ENCODE measurements around the gene FAR2. TPM values are rescaled to one million over a fixed set of nuclear protein-coding genes. Genes with fewer than 3 reads are reported as not detected.

Gene FAR2
- total and polyA plus RNA-seq, 2 donors (not counting 1 experiment from before 2014, with no cell fraction given): 9.2 to 10.2 TPM

- H3K4me1 ChIP-seq (ENCODE audit: control insufficient read depth, extremely low read depth, insufficient read depth, low read length): peaks cover 3% of the 10 kb centered on the region
- no peak overlapping the region for H3K9ac ChIP-seq (ENCODE audit: insufficient read depth, low read length)
- peak; percentile 40 to 63 for DNase-seq (ENCODE audit: low read depth in 2 of 2)
- no peaks in the 10 kb centered on the region for H3K27me3 ChIP-seq (ENCODE audit: control insufficient read depth, insufficient read depth, low read length)
- H4K20me1 ChIP-seq (ENCODE audit: control insufficient read depth, extremely low read depth, insufficient read depth, low read length): no peaks in the 10 kb centered on the region
- no peak overlapping the region for H3K27ac ChIP-seq (ENCODE audit: insufficient read depth, low read length)
- no peaks in the 10 kb centered on the region for H3K9me3 ChIP-seq (ENCODE audit: control insufficient read depth, insufficient read depth, low read depth, low read length)
- H3K36me3 ChIP-seq (ENCODE audit: control insufficient read depth, insufficient read depth, low read length): no peaks in the 10 kb centered on the region
- no peak overlapping the region for H3K4me2 ChIP-seq (ENCODE audit: extremely low read depth, insufficient read depth, low read length)
- H3K79me2 ChIP-seq (ENCODE audit: control insufficient read depth, insufficient read depth, low read length): no peaks in the 10 kb centered on the region
- no peak overlapping the region for H3K4me3 ChIP-seq (replicated peaks in 1 of 4; ENCODE audit: control extremely low read depth in 1 of 4, insufficient read depth in 1 of 4, low read depth in 3 of 4, low read length in 4 of 4)
- TF ChIP-seq CTCF (conservative IDR thresholded peaks at IDR 0.05 in 1 of 2, IDR thresholded peaks at IDR 0.05 in 1 of 2; ENCODE audit: low read depth in 1 of 2, low read length in 2 of 2) (peak; percentile 42 to 62), EZH2 (IDR thresholded peaks at IDR 0.05; ENCODE audit: low read length, missing control alignments) (no peak)
- no peak overlapping the region for H2AFZ ChIP-seq (ENCODE audit: low read length)
Measured at GRCh38 chr12:29317556-29318363, 168.7 kb downstream of the FAR2 start.

- peak overlapping the region; percentile 20 for H3K27ac ChIP-seq (ENCODE audit: insufficient read depth, low read length)
Measured at GRCh38 chr12:29320295-29321085, 171.4 kb downstream of the FAR2 start.

More at GRCh38 chr12:29320295-29321085, 171.4 kb downstream of the FAR2 start:
- Histone ChIP-seq H3K4me2 (ENCODE audit: extremely low read depth, insufficient read depth, low read length) (peak overlapping the region; percentile 25), H3K27me3 (ENCODE audit: control insufficient read depth, insufficient read depth, low read length) (no peaks in the 10 kb centered on the region), H3K4me1 (ENCODE audit: control insufficient read depth, extremely low read depth, insufficient read depth, low read length) (peaks cover 3% of the 10 kb centered on the region), H3K9me3 (ENCODE audit: control insufficient read depth, insufficient read depth, low read depth, low read length) (no peaks in the 10 kb centered on the region), H3K36me3 (ENCODE audit: control insufficient read depth, insufficient read depth, low read length) (no peaks in the 10 kb centered on the region), H3K79me2 (ENCODE audit: control insufficient read depth, insufficient read depth, low read length) (no peaks in the 10 kb centered on the region), H2AFZ (ENCODE audit: low read length) (no peak overlapping the region), H3K9ac (ENCODE audit: insufficient read depth, low read length) (no peak overlapping the region), H4K20me1 (ENCODE audit: control insufficient read depth, extremely low read depth, insufficient read depth, low read length) (no peaks in the 10 kb centered on the region), H3K4me3 (replicated peaks in 1 of 4; ENCODE audit: control extremely low read depth in 1 of 4, insufficient read depth in 1 of 4, low read depth in 3 of 4, low read length in 4 of 4) (no peak overlapping the region)
- peak; percentile 70 to 98 for DNase-seq (ENCODE audit: low read depth in 2 of 2)
- no peak for TF ChIP-seq EZH2 (IDR thresholded peaks at IDR 0.05; ENCODE audit: low read length, missing control alignments)
- TF ChIP-seq CTCF (conservative IDR thresholded peaks at IDR 0.05 in 1 of 2, IDR thresholded peaks at IDR 0.05 in 1 of 2; ENCODE audit: low read depth in 1 of 2, low read length in 2 of 2): no peak

Data from fibroblast of lung (primary cell).